Caco-2 (cell line): ENCODE data around the gene NOM1. TPM values are rescaled to one million over a fixed set of nuclear protein-coding genes. Genes with fewer than 3 reads are reported as not detected.

Source experiments
- BruUV-seq: library from RNA; stranded (reverse); fragments of 400-500 nt; replicated peaks from 2 replicates; lab custom pipeline; 2021; lab: Mats Ljungman, UMichigan
- CTCF ChIA-PET: fragments of 300-600 bp; sonication (Branson Sonifier 250); formaldehyde crosslinking; loops from one replicate; lab custom pipeline; 2022; ENCODE audit warnings: antibody characterized with exemption; lab: Charles Lee
- POLR2A ChIA-PET: fragments of 300-600 bp; sonication (Branson Sonifier 250); formaldehyde crosslinking; loops from one replicate; lab custom pipeline; 2022; ENCODE audit warnings: antibody characterized with exemption; lab: Charles Lee
- DNase-seq, 2 experiments: peaks; one replicate each; pipeline versions ENCODE4 v3.0.0 to v3.0.0-alpha.2; 2020 to 2022
- H3K27me3 ChIP-seq: replicated peaks from 2 replicates; pipeline ENCODE4 v1.6.0; 2011; ENCODE audit warnings: low read length; ENCODE audit not compliant: control insufficient read depth, insufficient read depth
- H3K36me3 ChIP-seq: 2 replicates; pipeline ENCODE4 v1.5.1; 2011; ENCODE audit warnings: low read length; ENCODE audit not compliant: control insufficient read depth, insufficient read depth
- H3K4me1 ChIP-seq: fragments of 250-450 bp; sonication (Bioruptor Pico); 2 replicates; pipeline ENCODE4 v1.5.1; 2020; ENCODE audit warnings: mild to moderate bottlenecking
- H3K4me3 ChIP-seq: 2 replicates; pipeline ENCODE4 v1.5.1; 2011; ENCODE audit warnings: low read depth, mild to moderate bottlenecking, control low read depth, low read length
- H3K9me3 ChIP-seq: fragments of 250-450 bp; sonication (Bioruptor Pico); 2 replicates; pipeline ENCODE4 v1.5.1; 2020; ENCODE audit warnings: mild to moderate bottlenecking, moderate library complexity
- H3K27ac Mint-ChIP-seq: one replicate; pipeline ENCODE4 v1.8.0; 2022; ENCODE audit warnings: mixed read lengths; ENCODE audit not compliant: unreplicated experiment
- H3K27me3 Mint-ChIP-seq: one replicate; pipeline ENCODE4 v1.8.0; 2022; ENCODE audit warnings: mixed read lengths; ENCODE audit not compliant: insufficient read depth, unreplicated experiment
- H3K36me3 Mint-ChIP-seq: one replicate; pipeline ENCODE4 v1.8.0; 2022; ENCODE audit warnings: mild to moderate bottlenecking, mixed read lengths; ENCODE audit not compliant: insufficient read depth, unreplicated experiment
- H3K4me1 Mint-ChIP-seq: one replicate; pipeline ENCODE4 v1.8.0; 2022; ENCODE audit warnings: low read depth, mixed read lengths; ENCODE audit not compliant: unreplicated experiment
- H3K4me3 Mint-ChIP-seq: one replicate; pipeline ENCODE4 v1.8.0; 2022; ENCODE audit warnings: mild to moderate bottlenecking, moderate library complexity, mixed read lengths; ENCODE audit not compliant: unreplicated experiment
- H3K9me3 Mint-ChIP-seq: one replicate; pipeline ENCODE4 v1.8.0; 2022; ENCODE audit warnings: mixed read lengths; ENCODE audit not compliant: unreplicated experiment
- intact Hi-C: fragments of 100-400 bp; cut with micrococcal nuclease; formaldehyde crosslinking; loops from one replicate; pipeline ENCODE4 v1.10.0; 2022; ENCODE audit not compliant: unreplicated experiment
- total RNA-seq: library from RNA; stranded (reverse); gene quantifications from 2 replicates; pipeline ENCODE4 v1.2.3, GENCODE V29; 2022
- TF ChIP-seq, protein P1 (sequence below), 2 experiments: fragments of 200-600 bp in 1 of 2; IDR thresholded peaks; 1 replicate in 1 of 2; 2 replicates in 1 of 2; pipeline versions ENCODE4 v1.5.1 to v1.8.0; 2011 to 2022; ENCODE audit warnings: antibody characterized with exemption in 1 of 2, control low read depth in 1 of 2, inconsistent platforms in 1 of 2, low read depth in 1 of 2, low read length in 1 of 2, mild to moderate bottlenecking in 1 of 2, moderate library complexity in 1 of 2; ENCODE audit not compliant: insufficient read depth in 1 of 2, severe bottlenecking in 1 of 2, unreplicated experiment in 1 of 2

NOM1 gene
- total RNA-seq, 1 experiment from 2014 or later = 37.7 TPM

DNA sequence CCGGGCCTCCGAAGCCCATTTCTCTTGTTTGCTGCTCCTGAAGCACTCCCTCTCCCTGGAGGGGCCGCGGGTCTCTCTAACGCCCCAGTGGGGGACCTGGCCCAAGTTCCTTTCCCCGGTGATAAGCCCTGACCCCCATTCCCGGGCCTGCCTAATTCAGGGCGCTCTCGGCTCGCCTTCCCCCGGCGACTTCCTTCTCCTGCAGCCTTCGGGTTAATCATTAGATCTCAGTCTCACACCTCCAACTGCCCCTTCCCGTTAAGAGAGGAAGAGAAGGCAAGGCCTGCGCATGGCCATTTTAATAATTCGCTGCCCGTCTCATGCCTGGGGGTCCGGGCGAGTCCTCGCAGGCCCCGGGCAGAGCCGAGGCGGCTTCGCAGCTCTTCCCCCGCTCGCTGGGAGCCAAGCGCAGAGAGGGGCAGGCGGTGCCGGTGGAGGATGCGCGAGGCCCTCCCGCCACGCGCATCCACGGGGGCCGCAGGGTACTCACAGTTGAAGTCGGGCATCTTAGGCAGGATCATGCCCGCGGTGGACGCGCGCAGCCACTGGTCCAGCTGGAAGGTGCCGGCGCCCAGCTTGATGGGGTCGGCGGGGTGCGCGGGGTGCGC lies 59.8 kb downstream of the NOM1 start:
- peaks cover 57% of the 10 kb centered on the region for H3K36me3 Mint-ChIP-seq
- peaks cover 21% of the 10 kb centered on the region for H3K4me1 Mint-ChIP-seq
- peak overlapping the region; percentile 97 for H3K4me3 Mint-ChIP-seq
- BruUV-seq = no TSS peak
- H3K27me3 ChIP-seq = no peaks in the 10 kb centered on the region
- POLR2A ChIA-PET = no interaction called here
- H3K9me3 ChIP-seq = no peaks in the 10 kb centered on the region
- intact Hi-C loops = loop anchor here (1.0 kb wide), 1 partner anchor 10 kb away; no protein-coding TSS in a partner anchor
- no peaks in the 10 kb centered on the region for H3K27me3 Mint-ChIP-seq
- H3K4me1 ChIP-seq = peaks cover 31% of the 10 kb centered on the region
- peak overlapping the region; percentile 70 for H3K4me3 ChIP-seq
- TF ChIP-seq, protein P1, sequence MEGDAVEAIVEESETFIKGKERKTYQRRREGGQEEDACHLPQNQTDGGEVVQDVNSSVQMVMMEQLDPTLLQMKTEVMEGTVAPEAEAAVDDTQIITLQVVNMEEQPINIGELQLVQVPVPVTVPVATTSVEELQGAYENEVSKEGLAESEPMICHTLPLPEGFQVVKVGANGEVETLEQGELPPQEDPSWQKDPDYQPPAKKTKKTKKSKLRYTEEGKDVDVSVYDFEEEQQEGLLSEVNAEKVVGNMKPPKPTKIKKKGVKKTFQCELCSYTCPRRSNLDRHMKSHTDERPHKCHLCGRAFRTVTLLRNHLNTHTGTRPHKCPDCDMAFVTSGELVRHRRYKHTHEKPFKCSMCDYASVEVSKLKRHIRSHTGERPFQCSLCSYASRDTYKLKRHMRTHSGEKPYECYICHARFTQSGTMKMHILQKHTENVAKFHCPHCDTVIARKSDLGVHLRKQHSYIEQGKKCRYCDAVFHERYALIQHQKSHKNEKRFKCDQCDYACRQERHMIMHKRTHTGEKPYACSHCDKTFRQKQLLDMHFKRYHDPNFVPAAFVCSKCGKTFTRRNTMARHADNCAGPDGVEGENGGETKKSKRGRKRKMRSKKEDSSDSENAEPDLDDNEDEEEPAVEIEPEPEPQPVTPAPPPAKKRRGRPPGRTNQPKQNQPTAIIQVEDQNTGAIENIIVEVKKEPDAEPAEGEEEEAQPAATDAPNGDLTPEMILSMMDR (IDR thresholded peaks at IDR 0.05; ENCODE audit: insufficient read depth in 1 of 2, low read depth in 1 of 2, low read length in 1 of 2, severe bottlenecking in 1 of 2, unreplicated experiment in 1 of 2) = no peak
- H3K36me3 ChIP-seq = peaks cover 2% of the 10 kb centered on the region; the same call in 1 of the 2 replicates
- H3K27ac Mint-ChIP-seq = peak overlapping the region; percentile 91
- no peaks in the 10 kb centered on the region for H3K9me3 Mint-ChIP-seq
- CTCF ChIA-PET = no interaction called here
- DNase-seq = peak; percentile 71 to 73

DNA sequence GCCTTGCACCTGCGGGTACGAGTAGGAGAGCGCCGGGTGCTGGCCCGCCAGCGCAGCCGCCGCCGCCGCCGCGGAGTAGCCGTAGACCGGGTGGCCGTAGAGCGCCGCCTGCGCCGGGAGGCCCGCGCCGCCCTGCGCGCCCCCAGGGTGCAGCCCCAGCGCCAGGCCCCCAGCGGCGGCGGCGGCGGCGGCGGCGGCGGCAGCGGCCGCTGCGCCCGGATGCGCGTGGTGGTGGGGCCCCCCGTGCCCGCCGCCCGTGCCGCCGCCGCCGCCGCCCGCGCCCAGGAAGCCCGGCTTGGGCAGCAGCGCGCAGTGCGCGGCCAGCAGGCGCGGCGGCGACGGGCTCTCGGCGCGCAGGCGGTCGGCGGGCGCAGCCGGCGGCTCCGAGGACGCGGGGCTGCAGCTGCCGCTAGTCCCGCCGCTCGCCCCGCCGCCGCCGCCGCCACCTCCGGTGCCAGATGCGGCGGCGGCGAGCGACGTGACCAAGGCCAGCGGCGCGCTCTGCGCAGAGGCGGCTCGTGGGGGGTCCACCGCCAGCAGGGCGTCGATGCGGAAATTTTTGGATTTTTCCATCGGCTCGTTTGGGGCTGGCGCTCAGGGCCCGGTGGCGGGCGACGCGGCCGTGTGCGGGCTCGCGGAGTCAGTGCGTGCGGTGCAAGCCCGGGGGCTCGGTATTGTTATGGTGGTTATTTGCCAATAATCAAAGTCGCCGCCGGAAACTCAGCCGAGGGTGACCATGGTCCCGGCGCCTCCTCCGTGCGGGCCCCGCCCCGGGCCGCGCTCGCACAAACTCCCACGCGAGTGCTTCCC lies 60.5 kb downstream of the NOM1 start:
- peak in 1 of 2 experiments; percentile 55 for DNase-seq
- BruUV-seq = no TSS peak
- H3K27ac Mint-ChIP-seq = peak overlapping the region; percentile 91
- ChIA-PET CTCF (interaction anchor here (1.0 to 1.3 kb wide), 2 partner anchors 40 to 126 kb away, joined by 6 read pairs; no protein-coding TSS in a partner anchor), POLR2A (interaction anchor here (1.1 to 1.5 kb wide), 2 partner anchors 18 to 126 kb away, joined by 3 to 4 read pairs; no protein-coding TSS in a partner anchor)
- no peaks in the 10 kb centered on the region for H3K27me3 Mint-ChIP-seq
- H3K4me1 Mint-ChIP-seq = peaks cover 25% of the 10 kb centered on the region
- no peaks in the 10 kb centered on the region for H3K9me3 Mint-ChIP-seq
- Histone ChIP-seq H3K27me3 (no peaks in the 10 kb centered on the region), H3K4me1 (peaks cover 38% of the 10 kb centered on the region), H3K36me3 (peaks cover 2% of the 10 kb centered on the region; the same call in 1 of the 2 replicates), H3K9me3 (no peaks in the 10 kb centered on the region), H3K4me3 (peak overlapping the region; percentile 89)
- H3K4me3 Mint-ChIP-seq = peak overlapping the region; percentile 97
- intact Hi-C loops = loop anchor here (1.0 to 2.0 kb wide), 2 partner anchors 11 to 129 kb away; partner anchors contain the start of gene UBE3C
- TF ChIP-seq, protein P1 (IDR thresholded peaks at IDR 0.05; ENCODE audit: insufficient read depth in 1 of 2, low read depth in 1 of 2, low read length in 1 of 2, severe bottlenecking in 1 of 2, unreplicated experiment in 1 of 2) = no peak
- peaks cover 50% of the 10 kb centered on the region for H3K36me3 Mint-ChIP-seq
